Bronchial epithelial cell (primary cell): Measurements from ENCODE around the gene CCDC126. TPM values are rescaled to one million over a fixed set of nuclear protein-coding genes. Genes with fewer than 3 reads are reported as not detected.
"Not testable (repeated sequence)": the region's sequence is repeated elsewhere in the genome, so short reads cannot be mapped to it uniquely, and the experiment has no call there.

Source experiments
- DNase-seq: peaks from one replicate; pipeline ENCODE4 v3.0.0-alpha.2; 2010; ENCODE audit warnings: low read depth
- FAIRE-seq: peaks from 2 replicates; lab custom pipeline; 2011; peaks lifted over from hg19 to GRCh38; lab: Jason Lieb, UNC
- H3K27me3 ChIP-seq: 2 replicates; pipeline ENCODE4 v1.5.1; 2011; ENCODE audit warnings: low read length; ENCODE audit not compliant: control insufficient read depth, insufficient read depth
- H3K36me3 ChIP-seq: 2 replicates; pipeline ENCODE4 v1.5.1; 2011; ENCODE audit warnings: low read length; ENCODE audit not compliant: control insufficient read depth, insufficient read depth
- H3K4me3 ChIP-seq: 2 replicates; pipeline ENCODE4 v1.5.1; 2011; ENCODE audit warnings: mild to moderate bottlenecking, low read depth, low read length, control low read depth
- CTCF ChIP-seq: IDR thresholded peaks from 2 replicates; pipeline ENCODE4 v1.5.1; 2011; ENCODE audit warnings: mild to moderate bottlenecking, moderate library complexity, low read length, control low read depth, inconsistent platforms; ENCODE audit not compliant: insufficient read depth, severe bottlenecking
- total RNA-seq: library from RNA; depleted of rRNA; stranded (reverse); fragments of >200 nt; gene quantifications from 2 replicates; pipeline ENCODE4 v1.2.1, GENCODE V29; 2014

Gene CCDC126
- total RNA-seq, 1 donor from 2014 or later, result 11.1 TPM

DNA sequence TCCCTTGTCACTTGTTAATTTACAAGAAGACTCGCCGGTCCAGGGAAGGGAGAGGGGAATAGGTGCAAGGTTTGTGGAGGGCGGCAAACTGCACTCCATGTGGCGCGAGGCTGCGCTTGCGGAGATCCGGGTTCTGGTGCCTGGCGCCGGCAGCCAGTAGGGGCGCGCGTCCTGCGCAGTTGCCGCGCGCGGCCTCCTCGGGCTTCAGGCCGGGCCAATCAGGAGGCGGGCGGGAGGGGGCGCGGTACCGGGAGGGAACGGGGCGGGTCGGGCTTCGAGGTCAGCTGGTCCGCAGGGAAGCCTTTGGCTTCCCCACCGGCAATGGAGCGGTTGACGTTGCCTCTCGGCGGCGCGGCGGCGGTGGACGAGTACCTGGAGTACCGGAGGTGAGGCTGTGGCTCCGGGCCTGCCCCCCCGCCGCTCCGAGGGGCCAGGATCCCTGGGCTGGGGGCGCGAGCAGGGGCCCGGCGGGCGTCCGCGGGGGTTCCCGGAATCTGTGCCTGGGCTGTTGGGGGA is 82.8 kb downstream of the CCDC126 start, which contains the start of gene FAM221A:
Gene FAM221A, plus strand, starts transcription at position 302 of the 516 bp plus-strand sequence. Its CDS starts 20 bp downstream, at position 322.
- Histone ChIP-seq H3K27me3 (no peaks in the 10 kb centered on the region), H3K4me3 (peak within 1 kb of the TSS; percentile 56), H3K36me3 (no peaks in the 10 kb centered on the region)
- peak; percentile 45 for DNase-seq
- no peak for FAIRE-seq
- peak; percentile 87 for TF ChIP-seq CTCF

- FAIRE-seq, result no peak
- no peak for TF ChIP-seq CTCF
These were observed 83.5 kb downstream of the CCDC126 start for GRCh38 chr7:23680414-23681405.

DNA sequence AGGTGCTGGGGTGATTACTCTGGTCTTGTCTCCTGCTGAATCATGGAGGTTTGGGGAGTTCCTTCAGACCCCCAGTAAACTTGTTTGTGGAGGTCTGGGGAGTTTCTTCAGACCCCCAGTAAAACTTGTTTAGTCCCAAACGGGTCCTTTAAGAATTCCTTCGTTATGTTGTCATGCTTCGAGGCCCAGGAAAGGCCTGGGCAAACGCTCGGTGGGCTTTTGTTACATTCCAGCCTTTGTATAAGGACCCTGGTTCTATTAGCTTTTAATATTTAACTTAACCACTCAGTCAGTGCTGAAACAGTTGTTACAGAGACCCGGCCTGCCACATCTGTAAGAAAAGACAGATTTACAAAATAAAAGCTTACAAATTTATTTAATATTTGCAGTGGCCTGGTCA is 86.9 kb downstream of the CCDC126 start:
- not testable (repeated sequence) for DNase-seq, H3K27me3 ChIP-seq, FAIRE-seq, H3K4me3 ChIP-seq, H3K36me3 ChIP-seq

More at GRCh38 chr7:23680414-23681405, 83.5 kb downstream of the CCDC126 start:
- Histone ChIP-seq H3K4me3 (peak overlapping the region; percentile 56), H3K36me3 (no peaks in the 10 kb centered on the region), H3K27me3 (no peaks in the 10 kb centered on the region)
- peak; percentile 21 for DNase-seq

DNA sequence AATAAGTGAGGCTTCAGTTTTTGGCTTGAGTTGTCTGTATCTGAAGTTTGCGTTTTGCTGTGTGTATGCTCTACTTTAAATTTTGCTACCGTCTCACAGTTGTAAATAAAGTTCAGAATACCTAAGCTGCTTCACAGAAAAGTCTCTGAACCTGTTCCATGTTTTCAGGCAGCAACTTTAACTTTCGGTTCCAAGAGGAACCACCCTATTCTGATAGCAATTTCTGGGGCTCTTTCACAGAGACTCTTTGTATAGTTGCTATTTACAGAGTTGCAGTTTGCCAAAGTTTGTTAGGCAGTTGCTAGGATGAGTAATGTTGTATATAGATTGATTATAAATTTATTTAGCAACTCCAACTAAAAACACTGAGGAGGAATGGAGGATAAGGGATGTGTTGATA is 88.5 kb downstream of the CCDC126 start:
- DNase-seq, result peak; percentile 21
- H3K36me3 ChIP-seq, result no peaks in the 10 kb centered on the region
- no peak overlapping the region for H3K4me3 ChIP-seq
- no peak for TF ChIP-seq CTCF
- no peaks in the 10 kb centered on the region for H3K27me3 ChIP-seq
- FAIRE-seq, result no peak

- Histone ChIP-seq H3K27me3 (no peaks in the 10 kb centered on the region), H3K36me3 (no peaks in the 10 kb centered on the region), H3K4me3 (no peak overlapping the region)
- FAIRE-seq (no peak), DNase-seq (peak; percentile 21)
- no peak for TF ChIP-seq CTCF
These were observed 89.8 kb downstream of the CCDC126 start for GRCh38 chr7:23687011-23687410.

DNA sequence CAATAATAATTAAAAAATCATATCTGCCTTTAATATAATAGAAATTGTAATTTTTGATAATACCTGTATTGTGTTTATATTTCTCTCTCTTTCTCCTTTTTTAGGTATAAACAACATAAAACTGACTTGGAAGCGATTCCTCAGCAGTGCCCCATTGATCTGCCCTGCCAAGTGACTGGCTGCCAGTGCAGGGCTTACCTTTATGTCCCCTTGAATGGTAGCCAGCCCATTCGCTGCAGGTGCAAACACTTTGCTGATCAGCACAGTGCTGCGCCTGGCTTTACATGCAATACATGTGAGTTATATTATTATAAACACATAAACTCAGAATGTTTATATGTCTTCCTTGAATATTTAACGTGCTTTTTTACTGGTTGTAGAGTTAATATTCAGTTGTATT is 92.0 kb downstream of the CCDC126 start:
- Histone ChIP-seq H3K36me3 (no peaks in the 10 kb centered on the region), H3K27me3 (no peaks in the 10 kb centered on the region), H3K4me3 (no peak overlapping the region)
- no peak for DNase-seq
- no peak for FAIRE-seq
- no peak for TF ChIP-seq CTCF
